GM12874 (cell line): ENCODE data around the gene FANCC.

Experiments used
- TF ChIP-seq, protein P1 (sequence below): IDR thresholded peaks from 2 replicates; pipeline ENCODE4 v1.5.1; 2011; ENCODE audit warnings: low read depth, mild to moderate bottlenecking, control low read depth, low read length, moderate library complexity; ENCODE audit not compliant: insufficient read depth

FANCC gene

DNA sequence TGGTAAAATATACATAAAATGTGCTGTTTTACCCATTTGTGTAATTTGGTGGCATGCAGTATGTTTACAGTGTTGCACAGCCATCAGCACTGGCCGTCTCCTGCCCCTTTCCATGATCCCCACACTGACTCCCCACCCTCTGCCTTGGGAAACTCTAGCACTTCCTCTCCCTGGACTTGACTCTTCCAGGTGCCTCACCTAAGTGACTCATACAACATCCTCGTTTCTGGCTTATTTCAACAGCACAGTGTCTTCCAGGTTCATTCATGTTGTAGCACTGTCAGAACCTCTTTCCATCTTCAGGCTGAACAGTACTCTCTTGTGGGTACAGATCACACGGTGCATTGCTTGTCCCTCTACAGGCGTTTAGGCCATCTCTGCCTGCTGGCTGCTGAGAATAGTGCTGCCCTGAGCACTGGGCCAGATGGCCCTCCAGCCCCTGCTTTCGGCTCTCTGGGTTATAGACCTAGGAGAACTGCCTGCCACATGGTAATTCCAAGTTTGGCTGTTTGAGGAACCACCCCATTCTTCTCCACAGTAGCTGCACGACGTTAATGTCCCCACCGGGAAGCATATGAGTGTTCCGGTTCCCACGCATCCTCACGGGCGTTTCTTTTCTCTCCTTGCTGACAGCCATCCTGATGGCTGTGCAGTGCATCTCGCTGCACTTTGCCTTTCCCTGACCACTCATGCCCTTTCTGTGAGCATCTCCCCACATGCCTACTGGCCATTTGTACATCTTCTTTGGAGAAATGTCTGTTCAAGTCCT, 211.8 kb downstream of the FANCC start:
- TF ChIP-seq, protein P1, sequence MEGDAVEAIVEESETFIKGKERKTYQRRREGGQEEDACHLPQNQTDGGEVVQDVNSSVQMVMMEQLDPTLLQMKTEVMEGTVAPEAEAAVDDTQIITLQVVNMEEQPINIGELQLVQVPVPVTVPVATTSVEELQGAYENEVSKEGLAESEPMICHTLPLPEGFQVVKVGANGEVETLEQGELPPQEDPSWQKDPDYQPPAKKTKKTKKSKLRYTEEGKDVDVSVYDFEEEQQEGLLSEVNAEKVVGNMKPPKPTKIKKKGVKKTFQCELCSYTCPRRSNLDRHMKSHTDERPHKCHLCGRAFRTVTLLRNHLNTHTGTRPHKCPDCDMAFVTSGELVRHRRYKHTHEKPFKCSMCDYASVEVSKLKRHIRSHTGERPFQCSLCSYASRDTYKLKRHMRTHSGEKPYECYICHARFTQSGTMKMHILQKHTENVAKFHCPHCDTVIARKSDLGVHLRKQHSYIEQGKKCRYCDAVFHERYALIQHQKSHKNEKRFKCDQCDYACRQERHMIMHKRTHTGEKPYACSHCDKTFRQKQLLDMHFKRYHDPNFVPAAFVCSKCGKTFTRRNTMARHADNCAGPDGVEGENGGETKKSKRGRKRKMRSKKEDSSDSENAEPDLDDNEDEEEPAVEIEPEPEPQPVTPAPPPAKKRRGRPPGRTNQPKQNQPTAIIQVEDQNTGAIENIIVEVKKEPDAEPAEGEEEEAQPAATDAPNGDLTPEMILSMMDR, result no peak

DNA sequence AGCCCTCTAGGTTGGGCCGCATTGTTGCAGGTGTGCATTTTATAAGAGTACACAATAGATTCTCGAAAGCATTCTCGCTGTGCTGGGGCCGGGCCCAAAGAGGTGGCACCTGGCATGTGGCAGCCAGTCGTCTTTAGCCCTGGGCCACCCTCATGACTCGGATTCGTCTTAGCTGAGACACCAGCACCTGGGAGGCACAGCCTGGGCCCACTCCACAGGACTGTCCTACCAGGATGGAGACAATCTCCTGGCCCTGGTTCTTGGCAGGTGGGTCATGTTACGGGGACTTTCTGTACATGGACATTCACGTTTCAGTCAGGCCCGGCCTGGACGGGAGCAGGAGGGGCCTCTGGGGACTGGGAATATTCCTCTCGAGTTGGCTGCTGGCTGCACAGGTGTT, 212.5 kb downstream of the FANCC start:
- TF ChIP-seq, protein P1, result no peak

DNA sequence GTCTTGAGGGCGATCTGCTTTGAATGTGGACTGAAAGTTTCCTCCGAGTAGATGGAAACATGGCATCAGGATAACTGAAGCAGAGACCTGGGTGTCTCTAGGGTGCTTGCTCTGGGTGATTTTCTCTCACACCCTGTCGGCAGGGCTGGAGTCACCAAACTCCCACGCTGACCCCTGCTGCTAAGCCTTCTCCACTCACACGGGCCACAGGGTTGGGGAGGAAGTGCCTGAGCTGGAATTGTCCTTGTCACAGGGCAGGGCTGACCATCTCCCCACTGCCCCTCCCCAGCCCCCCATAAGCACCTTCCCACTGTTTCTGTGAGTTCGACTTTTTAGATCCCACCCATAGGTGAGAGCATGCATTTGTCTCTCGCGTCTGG, 212.9 kb downstream of the FANCC start:
- TF ChIP-seq, protein P1, result no peak

DNA sequence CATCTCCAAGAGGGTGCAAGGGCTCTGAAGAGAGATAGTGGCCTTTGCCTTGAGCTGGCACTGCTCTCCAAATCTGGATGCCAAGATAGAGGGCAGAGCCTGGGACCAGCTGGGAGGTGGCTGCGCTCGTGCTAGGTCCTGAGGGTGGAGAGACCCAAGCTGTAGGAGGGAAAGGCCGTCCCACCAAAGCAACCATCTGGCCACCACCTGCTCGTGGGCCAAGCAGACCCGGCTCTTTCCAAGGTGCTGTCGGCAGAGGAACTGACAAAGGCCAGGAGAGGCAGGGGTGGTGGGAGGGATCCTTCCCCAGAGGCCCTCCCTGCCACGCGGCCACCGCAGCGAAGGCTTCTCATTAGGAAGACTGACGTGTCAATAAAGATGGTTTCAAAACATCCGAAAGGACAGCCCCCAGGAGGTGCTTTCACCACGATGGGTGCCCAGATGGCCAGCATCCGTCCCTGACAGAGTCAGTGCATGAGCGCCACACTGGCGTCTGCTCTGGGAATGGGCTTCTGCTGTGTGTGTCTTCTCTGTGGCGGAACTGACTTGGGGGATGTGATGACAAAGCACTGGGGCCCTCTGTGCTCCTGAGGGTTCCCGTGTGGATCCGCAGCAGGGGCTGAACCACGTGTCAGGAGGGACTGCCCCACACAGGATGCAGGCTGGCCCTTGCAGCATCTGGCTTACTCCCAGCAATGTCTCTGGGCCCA, 213.5 kb downstream of the FANCC start:
- TF ChIP-seq, protein P1, result no peak

DNA sequence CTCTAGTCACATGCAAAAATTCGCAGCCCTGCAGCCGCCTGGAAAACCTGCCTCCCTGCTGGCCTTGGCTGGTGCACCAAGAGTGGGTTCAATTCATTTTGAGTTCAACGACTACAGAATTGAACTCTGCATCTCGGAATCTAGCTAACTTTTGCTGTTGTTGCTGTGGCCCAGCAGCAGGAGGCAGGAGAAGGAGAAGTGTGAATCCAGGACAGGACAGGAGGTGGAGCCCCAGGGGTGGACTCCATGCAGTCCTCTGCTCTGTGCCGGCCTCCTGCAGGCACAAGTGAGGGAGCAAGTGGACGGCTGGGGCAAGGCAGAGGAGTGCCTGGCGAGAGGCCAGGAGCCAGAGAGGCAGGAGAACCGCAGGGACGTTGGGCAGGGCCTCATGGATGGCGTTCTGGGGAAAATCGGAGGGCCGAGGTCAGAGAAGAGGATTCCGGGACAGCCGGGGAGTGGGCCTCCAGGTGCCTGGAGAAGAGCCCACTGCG, 214.2 kb downstream of the FANCC start:
- TF ChIP-seq, protein P1, result no peak

DNA sequence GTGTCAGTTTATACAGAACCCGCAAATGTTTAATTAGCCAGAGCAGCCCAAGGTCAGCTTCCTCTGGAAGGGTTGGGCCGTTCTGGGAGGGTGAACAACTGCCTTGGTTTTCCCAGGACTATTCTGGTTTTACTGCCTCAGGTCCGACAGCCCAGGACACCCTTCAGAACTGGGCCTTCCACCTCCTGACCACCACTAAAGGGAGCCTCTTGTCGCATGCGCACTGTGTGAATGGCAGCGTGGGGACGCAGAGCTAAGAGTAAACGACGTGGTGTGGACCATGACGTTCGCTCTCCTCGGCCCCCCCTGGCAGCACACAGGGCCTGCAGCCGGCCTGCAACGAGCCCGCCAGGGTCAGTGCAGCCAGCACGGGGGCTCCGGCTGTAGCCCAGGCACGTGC, 214.9 kb downstream of the FANCC start:
- TF ChIP-seq, protein P1, result no peak

DNA sequence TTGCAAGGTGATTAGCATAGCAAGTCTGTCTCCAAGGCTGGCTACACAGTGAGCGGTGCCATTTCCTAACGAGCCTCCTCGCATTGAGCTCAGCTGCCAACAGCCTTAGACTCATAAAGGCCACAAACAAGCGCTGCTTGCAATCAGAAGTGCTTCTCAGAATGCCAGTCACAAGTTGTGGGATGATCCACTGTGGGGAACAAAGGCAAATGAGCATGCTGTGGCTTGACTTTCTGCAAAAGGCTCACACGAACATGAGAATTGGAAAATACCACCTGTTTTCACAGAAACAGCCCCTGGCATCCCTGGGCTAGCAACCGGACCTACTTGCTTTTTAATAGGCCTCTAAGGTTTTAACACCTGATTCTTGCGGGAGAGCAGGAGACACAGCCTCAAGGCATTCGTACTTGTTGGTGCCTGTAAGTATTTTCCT, 215.5 kb downstream of the FANCC start:
- TF ChIP-seq, protein P1, result no peak
